Endodermal cell (in vitro differentiated cells): Measurements from ENCODE around the gene TESMIN. TPM values are rescaled to one million over a fixed set of nuclear protein-coding genes. Genes with fewer than 3 reads are reported as not detected.
A peak's percentile ranks its signal among the peaks of the same experiment; 100 is the strongest.

Experiments
- DNase-seq: peaks from one replicate; pipeline ENCODE4 v3.0.0-alpha.2; 2017
- H3K27ac ChIP-seq: 2 replicates; pipeline ENCODE4 v1.5.1; 2013; ENCODE audit warnings: mild to moderate bottlenecking, low read depth, low read length, moderate library complexity
- H3K27me3 ChIP-seq: 2 replicates; pipeline ENCODE4 v1.6.1; 2013; ENCODE audit warnings: mild to moderate bottlenecking, low read length, moderate library complexity; ENCODE audit not compliant: insufficient read depth, control insufficient read depth, poor library complexity, severe bottlenecking
- H3K36me3 ChIP-seq: 2 replicates; pipeline ENCODE4 v1.7.0; 2013; ENCODE audit warnings: mild to moderate bottlenecking, low read length, moderate library complexity; ENCODE audit not compliant: control insufficient read depth, insufficient read depth
- H3K4me1 ChIP-seq: one replicate; pipeline ENCODE4 v1.7.0; 2013; ENCODE audit warnings: low read length; ENCODE audit not compliant: control insufficient read depth, insufficient read depth
- H3K4me3 ChIP-seq: 2 replicates; pipeline ENCODE4 v1.5.1; 2013; ENCODE audit warnings: mild to moderate bottlenecking, low read length, moderate library complexity
- H3K9ac ChIP-seq: 2 replicates; pipeline ENCODE4 v1.6.1; 2013; ENCODE audit warnings: mild to moderate bottlenecking, low read length, moderate library complexity; ENCODE audit not compliant: poor library complexity, severe bottlenecking; ENCODE audit errors: extremely low read depth
- H3K9me3 ChIP-seq: 2 replicates; pipeline ENCODE4 v1.6.1; 2013; ENCODE audit warnings: mild to moderate bottlenecking, low read length, moderate library complexity; ENCODE audit not compliant: control insufficient read depth
- H3K27ac Mint-ChIP-seq: 2 replicates; pipeline ENCODE4 v1.8.0; 2020; ENCODE audit warnings: mixed read lengths
- H3K27me3 Mint-ChIP-seq: 2 replicates; pipeline ENCODE4 v1.8.0; 2021; ENCODE audit warnings: mild to moderate bottlenecking, mixed read lengths; ENCODE audit not compliant: insufficient read depth
- H3K36me3 Mint-ChIP-seq: 2 replicates; pipeline ENCODE4 v1.8.0; 2020; ENCODE audit warnings: low read depth, mixed read lengths
- H3K4me1 Mint-ChIP-seq: 2 replicates; pipeline ENCODE4 v1.8.0; 2020; ENCODE audit warnings: mixed read lengths
- H3K4me3 Mint-ChIP-seq: 2 replicates; pipeline ENCODE4 v1.8.0; 2020; ENCODE audit warnings: mild to moderate bottlenecking, moderate library complexity, mixed read lengths
- H3K9me3 Mint-ChIP-seq: 2 replicates; pipeline ENCODE4 v1.8.0; 2020; ENCODE audit warnings: mild to moderate bottlenecking, mixed read lengths
- CTCF ChIP-seq: fragments of 200-600 bp; sonication (generic); conservative IDR thresholded peaks from 2 replicates; pipeline ENCODE4 v1.5.0; 2021; ENCODE audit warnings: antibody characterized with exemption, mild to moderate bottlenecking
- WGBS, 2 experiments: methylation state at CpG; one replicate each; pipeline versions ENCODE4 v1.1.5 to v1.1.7; 2013; ENCODE audit warnings: missing lambda C conversion rate in 2 of 2, mixed read lengths in 1 of 2; ENCODE audit not compliant: insufficient coverage in 1 of 2, insufficient read length in 1 of 2; 5-methylcytosine and 5-hydroxymethylcytosine counted together
- total RNA-seq, 2 donors: library from RNA; stranded (reverse); fragmentation: NEBNext Ultra II Directional in 1 of 2; extraction: Animal tissue kit (Norgen Biotek cat#: 25700) in 1 of 2; gene quantifications; 2 replicates in 1 of 2; 3 replicates in 1 of 2; pipeline ENCODE4 v1.2.1, GENCODE V29; 2021

Gene TESMIN
- total RNA-seq, 2 donors from 2014 or later: 53.7 to 68.8 TPM

- H3K9ac ChIP-seq: no peak overlapping the region
- WGBS, 2 experiments: 40 to 53% methylated on average over 27 to 72 of the region's 76 CpGs
- peaks cover 27% of the 10 kb centered on the region for H3K36me3 Mint-ChIP-seq
- H3K9me3 Mint-ChIP-seq: no peaks in the 10 kb centered on the region
- no peaks in the 10 kb centered on the region for H3K27me3 ChIP-seq
- H3K27ac ChIP-seq: peak overlapping the region; percentile 38
- H3K4me1 ChIP-seq: no peaks in the 10 kb centered on the region
- TF ChIP-seq CTCF: no peak
- H3K36me3 ChIP-seq: peaks cover 4% of the 10 kb centered on the region
- no peak overlapping the region for H3K4me3 ChIP-seq
- H3K27me3 Mint-ChIP-seq: no peaks in the 10 kb centered on the region
- H3K4me3 Mint-ChIP-seq: peak overlapping the region; percentile 70
- H3K9me3 ChIP-seq: no peaks in the 10 kb centered on the region
- H3K4me1 Mint-ChIP-seq: peaks cover 25% of the 10 kb centered on the region
- H3K27ac Mint-ChIP-seq: peak overlapping the region; percentile 95
- peak; percentile 95 for DNase-seq
These were observed 921 bp downstream of the TESMIN start for GRCh38 chr11:68750195-68751003.

GRCh38 chr11:68749229-68750123 lies 1.8 kb downstream of the TESMIN start:
- H3K9ac ChIP-seq: no peak overlapping the region
- peak; percentile 67 for DNase-seq
- Mint-ChIP-seq H3K9me3 (no peaks in the 10 kb centered on the region), H3K36me3 (peaks cover 31% of the 10 kb centered on the region), H3K27me3 (no peaks in the 10 kb centered on the region), H3K4me3 (peak overlapping the region; percentile 70), H3K27ac (peak overlapping the region; percentile 95), H3K4me1 (peaks cover 19% of the 10 kb centered on the region)
- H3K4me1 ChIP-seq: no peaks in the 10 kb centered on the region
- peaks cover 4% of the 10 kb centered on the region for H3K36me3 ChIP-seq
- no peaks in the 10 kb centered on the region for H3K27me3 ChIP-seq
- no peak for TF ChIP-seq CTCF
- no peak overlapping the region for H3K4me3 ChIP-seq
- 67 to 74% methylated on average over 16 to 20 of the region's 20 CpGs for WGBS, 2 experiments
- peak overlapping the region; percentile 34 for H3K27ac ChIP-seq
- H3K9me3 ChIP-seq: no peaks in the 10 kb centered on the region

- Mint-ChIP-seq H3K4me1 (peaks cover 19% of the 10 kb centered on the region), H3K4me3 (no peak overlapping the region), H3K27ac (no peak overlapping the region), H3K36me3 (peaks cover 44% of the 10 kb centered on the region), H3K9me3 (no peaks in the 10 kb centered on the region), H3K27me3 (no peaks in the 10 kb centered on the region)
- H3K36me3 ChIP-seq: peaks cover 7% of the 10 kb centered on the region
- no peak overlapping the region for H3K4me3 ChIP-seq
- no peak for DNase-seq
- H3K27ac ChIP-seq: no peak overlapping the region
- H3K4me1 ChIP-seq: no peaks in the 10 kb centered on the region
- H3K9ac ChIP-seq: no peak overlapping the region
- WGBS, 2 experiments: 79% methylated on average over 2 of the region's 2 CpGs; no CpG with 5 or more reads in 1 of the 2 experiments
- H3K9me3 ChIP-seq: no peaks in the 10 kb centered on the region
- no peaks in the 10 kb centered on the region for H3K27me3 ChIP-seq
- TF ChIP-seq CTCF: no peak
These were observed 3.3 kb downstream of the TESMIN start for GRCh38 chr11:68748061-68748460.
